ENCODE measurements around the gene GNB2.
"Not testable (repeated sequence)": the region's sequence is repeated elsewhere in the genome, so short reads cannot be mapped to it uniquely, and the experiment has no call there.

Gene GNB2

DNA sequence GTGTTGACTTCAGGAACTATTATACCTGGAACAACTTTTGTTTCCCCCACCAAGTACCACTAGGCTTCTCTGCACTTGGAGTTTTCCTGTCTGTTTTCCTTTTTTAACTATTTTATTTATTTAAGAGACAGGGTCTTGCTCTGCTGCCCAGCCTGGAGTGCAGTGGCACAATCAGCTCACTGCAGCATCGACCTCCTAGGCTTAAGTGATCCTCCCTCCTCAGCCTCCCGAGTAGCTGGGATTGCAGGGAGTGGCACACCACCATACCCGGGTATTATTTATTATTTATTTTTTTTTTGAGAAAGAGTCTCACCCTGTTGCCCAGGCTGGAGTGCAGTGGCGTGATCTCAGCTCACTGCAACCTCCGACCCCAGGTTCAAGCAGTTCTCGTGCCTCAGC is 22.6 kb downstream of the GNB2 start:
- no peak for DNase-seq (ENCODE audit: low read depth)

DNA sequence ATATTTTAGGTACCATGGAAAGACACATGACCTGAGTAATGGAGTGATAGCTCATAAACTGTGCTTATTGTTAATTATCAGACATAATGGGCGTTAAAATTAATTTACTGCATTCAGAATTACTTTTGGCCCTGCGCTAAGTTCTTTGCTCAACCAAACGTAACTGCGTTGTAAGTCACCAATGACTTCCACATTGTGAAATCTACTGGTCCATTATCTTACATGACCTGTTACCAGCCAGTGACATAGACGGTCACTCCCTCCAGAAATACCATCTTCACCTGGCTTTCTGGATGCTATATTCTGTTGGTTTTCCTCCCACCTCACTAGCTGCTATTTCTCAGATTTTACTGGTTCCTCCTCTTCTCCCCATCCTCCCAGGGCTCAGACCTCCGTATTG is 25.5 kb downstream of the GNB2 start:
- DNase-seq (ENCODE audit: low read depth) = no peak

DNA sequence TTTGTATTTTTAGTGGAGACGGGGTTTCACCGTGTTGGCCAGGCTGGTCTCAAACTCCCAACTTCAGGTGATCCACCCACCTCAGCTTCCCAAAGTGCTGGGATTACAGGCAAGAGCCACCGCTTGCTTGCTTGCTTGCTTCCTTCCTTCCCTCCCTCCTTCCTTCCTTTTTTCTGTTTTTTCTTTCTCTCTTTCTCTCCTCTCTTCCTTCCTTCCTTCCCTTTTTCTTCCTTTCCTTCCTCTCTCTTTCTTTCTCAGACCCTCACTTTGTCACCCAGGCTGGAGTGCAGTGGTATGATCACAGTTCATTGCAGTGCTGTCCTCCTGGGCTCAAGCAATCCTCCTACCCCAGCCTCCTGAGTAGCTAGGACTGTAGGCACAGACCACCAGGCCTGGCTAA is 27.5 kb downstream of the GNB2 start:
- not testable (repeated sequence) for DNase-seq (ENCODE audit: low read depth)

DNA sequence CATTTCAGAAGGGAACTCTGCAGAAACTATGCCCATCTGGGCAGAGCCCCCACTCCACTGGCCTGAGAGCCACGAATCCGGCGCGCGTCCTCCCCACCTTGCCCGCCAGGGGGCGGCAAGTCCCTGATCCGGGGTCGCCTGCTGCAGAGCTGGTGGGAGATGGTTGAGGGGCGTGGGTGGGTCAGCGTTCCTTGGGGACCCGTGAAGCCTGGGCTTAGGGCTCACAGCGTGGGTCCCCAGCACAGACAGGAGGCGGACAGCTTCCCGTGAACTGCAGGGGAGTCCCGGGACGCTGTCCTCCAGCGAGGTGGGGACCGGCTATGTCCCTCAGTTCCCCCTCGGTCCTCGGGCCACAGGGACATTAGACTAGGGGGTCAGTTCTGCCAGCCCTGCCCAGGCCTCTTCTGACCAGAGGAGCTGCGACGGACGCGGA is 31.8 kb downstream of the GNB2 start:
- peak; percentile 38 for DNase-seq (ENCODE audit: low read depth)

DNA sequence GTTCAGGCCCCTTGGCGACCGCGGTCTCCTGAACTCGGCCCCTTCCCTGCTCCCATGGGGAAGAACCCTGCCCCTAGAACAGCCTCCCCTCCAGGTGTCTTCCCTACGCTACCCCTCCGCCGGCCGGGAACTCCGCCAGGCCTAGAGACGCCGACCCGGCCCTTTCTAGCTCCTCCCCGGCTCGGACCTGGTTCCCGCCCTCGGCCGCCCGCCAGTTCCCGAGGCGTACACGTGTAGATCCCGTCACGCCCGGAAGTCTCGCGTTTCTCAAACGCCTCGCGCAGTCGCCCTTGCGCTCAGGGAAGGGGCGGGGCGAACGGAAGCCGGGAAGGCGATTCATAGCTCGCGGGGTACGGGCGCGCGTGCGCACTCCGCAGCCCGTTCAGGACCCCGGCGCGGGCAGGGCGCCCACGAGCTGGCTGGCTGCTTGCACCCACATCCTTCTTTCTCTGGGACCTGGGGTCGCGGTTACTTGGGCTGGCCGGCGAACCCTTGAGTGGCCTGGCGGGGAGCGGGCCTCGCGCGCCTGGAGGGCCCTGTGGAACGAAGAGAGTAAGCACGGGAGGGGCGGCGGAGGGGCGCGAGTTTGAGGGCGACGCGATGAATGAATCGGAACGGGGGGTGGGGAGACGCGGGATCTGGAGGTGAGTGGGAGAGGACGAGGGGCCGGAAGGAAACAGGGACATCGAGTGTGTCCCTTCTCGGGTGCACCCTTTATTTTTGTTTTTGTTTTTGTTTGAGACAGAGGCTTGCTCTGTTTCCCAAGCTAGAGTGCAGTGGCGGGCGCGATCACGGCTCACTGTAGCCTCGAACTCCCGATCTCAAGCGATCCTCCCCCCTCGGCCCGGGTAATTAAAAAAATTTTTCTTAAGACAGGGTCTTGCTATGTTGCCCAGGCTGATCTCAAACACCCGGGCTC is 32.5 kb downstream of the GNB2 start, which contains the start of gene POP7:
Gene POP7 (plus strand): TSS at position 369 of the 919 bp plus-strand sequence. CDS start 710 bp downstream, outside the sequence.
- peak; percentile 94 for DNase-seq (ENCODE audit: low read depth)

DNA sequence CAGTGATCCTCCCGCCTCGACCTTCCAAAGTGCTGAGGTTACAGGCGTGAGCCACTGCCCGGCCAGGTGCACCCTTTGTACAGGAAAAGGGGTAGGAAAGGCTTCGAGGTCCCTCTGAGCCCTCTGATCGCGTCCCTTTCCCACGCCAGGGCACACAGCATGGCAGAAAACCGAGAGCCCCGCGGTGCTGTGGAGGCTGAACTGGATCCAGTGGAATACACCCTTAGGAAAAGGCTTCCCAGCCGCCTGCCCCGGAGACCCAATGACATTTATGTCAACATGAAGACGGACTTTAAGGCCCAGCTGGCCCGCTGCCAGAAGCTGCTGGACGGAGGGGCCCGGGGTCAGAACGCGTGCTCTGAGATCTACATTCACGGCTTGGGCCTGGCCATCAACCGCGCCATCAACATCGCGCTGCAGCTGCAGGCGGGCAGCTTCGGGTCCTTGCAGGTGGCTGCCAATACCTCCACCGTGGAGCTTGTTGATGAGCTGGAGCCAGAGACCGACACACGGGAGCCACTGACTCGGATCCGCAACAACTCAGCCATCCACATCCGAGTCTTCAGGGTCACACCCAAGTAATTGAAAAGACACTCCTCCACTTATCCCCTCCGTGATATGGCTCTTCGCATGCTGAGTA is 33.3 kb downstream of the GNB2 start:
- DNase-seq (ENCODE audit: low read depth) = no peak

DNA sequence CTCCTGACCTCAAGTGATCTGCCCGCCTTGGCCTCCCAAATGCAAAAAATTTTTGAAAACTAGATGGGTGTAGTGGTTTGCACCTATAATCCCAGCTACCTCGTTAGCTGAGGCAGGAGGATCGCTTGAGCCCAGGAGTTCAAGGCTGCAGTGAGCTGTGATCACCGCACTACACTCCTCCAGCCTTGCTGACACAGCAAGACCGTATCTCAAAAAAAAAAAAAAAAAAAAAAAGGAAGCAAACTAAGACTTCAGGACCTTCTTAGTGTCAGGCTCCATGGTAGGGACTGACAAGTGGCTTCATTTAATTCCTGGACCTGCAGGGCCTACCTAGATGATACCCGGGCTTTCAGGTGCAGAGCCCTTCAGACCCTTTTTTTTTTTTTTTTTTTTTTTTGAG is 34.9 kb downstream of the GNB2 start:
- no peak for DNase-seq (ENCODE audit: low read depth)

DNA sequence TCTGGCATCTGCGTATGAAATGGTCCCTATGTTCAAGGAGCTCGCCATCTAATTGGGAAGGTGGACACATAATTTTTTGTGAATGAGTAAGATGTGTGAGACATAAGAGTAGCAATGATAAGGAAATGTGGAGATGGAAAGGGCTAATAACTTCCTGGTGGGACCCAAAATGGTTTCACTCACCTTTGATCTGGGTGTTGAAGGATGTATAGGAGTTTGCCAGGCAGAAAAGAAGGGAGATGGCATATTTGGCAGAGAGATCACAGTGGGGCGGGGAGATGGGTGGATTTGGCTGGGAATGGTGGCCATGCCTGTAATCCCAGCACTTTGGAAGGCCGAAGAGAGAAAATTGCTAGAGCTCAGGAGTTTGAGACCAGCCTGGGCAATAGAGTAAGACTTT is 36.9 kb downstream of the GNB2 start:
- no peak for DNase-seq (ENCODE audit: low read depth)

DNA sequence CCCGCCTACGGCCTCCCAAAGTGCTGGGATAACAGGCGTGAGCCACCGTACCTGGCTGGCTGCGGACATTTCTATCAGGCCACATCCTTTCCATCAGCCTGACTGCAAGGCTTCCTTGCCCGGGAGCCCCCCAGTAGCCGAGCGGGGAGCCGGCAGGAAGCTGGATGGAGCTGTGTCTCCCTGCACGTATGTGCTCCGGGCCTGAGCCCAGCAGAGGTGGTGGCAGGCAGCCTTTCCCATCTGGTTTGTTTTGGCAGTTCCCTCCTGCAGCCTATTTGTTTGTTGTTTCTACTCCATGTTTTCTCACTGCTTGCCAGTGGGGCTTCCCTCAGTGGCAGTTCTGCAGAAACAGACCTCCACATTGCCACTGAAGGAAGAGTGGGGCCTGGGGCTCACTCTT is 37.8 kb downstream of the GNB2 start:
- no peak for DNase-seq (ENCODE audit: low read depth)

DNA sequence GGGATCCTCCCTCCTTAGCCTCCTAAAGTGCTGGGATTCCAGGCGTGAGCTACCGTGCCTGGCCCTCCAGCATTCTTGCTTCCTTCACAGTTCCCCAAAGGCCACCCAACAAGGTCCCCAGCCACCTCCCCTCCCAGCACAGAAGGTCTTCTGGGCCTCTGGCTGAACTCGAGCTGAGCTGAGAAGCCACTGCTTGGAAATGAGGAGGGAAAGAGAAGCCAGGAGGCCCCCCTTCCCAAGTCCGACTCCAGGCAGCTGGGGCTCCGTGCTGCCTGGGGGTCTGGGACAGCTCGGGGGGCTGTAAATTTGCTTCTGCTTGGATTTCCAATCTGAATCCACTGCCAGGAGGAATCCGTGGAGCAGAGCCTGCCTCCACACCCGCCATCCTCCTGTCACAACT is 41.2 kb downstream of the GNB2 start:
- no peak for DNase-seq (ENCODE audit: low read depth)

DNA sequence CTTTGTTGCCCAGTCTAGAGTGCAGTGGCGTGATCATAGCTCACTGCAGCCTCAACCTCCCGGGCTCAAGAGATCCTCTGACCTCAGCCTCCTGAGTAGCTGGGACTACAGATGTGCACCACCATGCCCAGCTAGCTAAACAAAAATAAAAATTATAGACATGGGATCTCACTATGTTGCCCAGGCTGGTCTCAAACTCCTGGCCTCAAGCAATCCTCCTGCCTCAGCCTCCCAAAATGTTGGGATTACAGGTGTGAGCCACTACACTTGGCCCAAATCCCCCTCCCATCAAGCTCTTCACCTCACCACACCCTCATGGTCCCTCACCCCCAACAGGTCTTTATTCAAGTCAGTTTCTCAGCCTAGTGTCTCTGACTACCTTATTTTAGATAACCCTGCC is 43.5 kb downstream of the GNB2 start:
- not testable (repeated sequence) for DNase-seq (ENCODE audit: low read depth)

DNA sequence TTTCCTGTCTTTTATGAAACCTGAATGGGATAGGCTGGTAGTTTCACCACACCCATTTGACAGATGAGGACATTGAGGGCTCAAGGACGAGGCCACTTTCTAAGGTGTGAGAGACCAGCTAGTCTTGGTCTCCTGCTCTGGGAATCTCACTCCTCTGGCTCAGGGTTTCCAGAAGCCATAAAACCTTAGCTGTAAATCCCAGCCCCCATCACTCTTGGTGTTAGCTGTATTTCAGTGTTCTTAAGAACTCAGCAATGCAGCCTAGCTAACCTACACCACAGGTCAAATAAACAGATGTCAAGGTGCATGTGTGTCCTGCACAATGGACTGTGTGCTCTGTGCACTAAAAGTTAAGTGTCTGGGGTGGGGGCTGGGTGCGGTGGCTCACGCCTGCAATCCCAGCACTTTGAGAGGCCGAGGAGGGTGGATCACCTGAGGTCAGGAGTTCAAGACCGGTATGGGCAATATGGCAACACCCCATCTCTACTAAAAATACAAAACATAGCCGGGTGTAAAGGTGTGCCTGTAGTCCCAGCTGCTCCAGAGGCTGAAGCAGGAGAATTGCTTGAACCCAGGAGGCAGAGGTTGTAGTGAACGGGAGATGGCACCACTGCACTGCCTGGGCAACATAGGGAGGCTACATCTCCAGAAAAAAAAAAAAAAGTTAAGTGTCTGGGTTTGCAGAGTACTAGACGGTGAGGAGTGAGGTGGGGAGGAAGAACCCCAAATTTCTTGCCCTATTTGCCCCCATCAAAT is 46.2 kb downstream of the GNB2 start:
- DNase-seq (ENCODE audit: low read depth) = peak; percentile 32

DNA sequence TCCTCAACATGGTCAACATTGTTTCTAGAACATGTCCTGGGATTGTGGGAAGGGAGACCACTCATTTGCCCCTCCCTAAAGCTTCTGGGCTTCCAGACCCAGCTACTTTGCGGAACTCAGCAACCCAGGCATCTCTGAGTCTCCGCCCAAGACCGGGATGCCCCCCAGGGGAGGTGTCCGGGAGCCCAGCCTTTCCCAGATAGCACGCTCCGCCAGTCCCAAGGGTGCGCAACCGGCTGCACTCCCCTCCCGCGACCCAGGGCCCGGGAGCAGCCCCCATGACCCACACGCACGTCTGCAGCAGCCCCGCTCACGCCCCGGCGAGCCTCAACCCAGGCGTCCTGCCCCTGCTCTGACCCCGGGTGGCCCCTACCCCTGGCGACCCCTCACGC is 46.7 kb downstream of the GNB2 start, which contains the start of gene EPO:
Gene EPO (plus strand): TSS at position 190 of the 392 bp plus-strand sequence. CDS start 513 bp downstream, outside the sequence.
- no peak for DNase-seq (ENCODE audit: low read depth)

DNA sequence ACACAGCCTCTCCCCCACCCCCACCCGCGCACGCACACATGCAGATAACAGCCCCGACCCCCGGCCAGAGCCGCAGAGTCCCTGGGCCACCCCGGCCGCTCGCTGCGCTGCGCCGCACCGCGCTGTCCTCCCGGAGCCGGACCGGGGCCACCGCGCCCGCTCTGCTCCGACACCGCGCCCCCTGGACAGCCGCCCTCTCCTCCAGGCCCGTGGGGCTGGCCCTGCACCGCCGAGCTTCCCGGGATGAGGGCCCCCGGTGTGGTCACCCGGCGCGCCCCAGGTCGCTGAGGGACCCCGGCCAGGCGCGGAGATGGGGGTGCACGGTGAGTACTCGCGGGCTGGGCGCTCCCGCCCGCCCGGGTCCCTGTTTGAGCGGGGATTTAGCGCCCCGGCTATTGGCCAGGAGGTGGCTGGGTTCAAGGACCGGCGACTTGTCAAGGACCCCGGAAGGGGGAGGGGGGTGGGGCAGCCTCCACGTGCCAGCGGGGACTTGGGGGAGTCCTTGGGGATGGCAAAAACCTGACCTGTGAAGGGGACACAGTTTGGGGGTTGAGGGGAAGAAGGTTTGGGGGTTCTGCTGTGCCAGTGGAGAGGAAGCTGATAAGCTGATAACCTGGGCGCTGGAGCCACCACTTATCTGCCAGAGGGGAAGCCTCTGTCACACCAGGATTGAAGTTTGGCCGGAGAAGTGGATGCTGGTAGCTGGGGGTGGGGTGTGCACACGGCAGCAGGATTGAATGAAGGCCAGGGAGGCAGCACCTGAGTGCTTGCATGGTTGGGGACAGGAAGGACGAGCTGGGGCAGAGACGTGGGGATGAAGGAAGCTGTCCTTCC is 47.3 kb downstream of the GNB2 start:
- no peak for DNase-seq (ENCODE audit: low read depth)

DNA sequence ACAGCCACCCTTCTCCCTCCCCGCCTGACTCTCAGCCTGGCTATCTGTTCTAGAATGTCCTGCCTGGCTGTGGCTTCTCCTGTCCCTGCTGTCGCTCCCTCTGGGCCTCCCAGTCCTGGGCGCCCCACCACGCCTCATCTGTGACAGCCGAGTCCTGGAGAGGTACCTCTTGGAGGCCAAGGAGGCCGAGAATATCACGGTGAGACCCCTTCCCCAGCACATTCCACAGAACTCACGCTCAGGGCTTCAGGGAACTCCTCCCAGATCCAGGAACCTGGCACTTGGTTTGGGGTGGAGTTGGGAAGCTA is 47.9 kb downstream of the GNB2 start:
- no peak for DNase-seq (ENCODE audit: low read depth)

DNA sequence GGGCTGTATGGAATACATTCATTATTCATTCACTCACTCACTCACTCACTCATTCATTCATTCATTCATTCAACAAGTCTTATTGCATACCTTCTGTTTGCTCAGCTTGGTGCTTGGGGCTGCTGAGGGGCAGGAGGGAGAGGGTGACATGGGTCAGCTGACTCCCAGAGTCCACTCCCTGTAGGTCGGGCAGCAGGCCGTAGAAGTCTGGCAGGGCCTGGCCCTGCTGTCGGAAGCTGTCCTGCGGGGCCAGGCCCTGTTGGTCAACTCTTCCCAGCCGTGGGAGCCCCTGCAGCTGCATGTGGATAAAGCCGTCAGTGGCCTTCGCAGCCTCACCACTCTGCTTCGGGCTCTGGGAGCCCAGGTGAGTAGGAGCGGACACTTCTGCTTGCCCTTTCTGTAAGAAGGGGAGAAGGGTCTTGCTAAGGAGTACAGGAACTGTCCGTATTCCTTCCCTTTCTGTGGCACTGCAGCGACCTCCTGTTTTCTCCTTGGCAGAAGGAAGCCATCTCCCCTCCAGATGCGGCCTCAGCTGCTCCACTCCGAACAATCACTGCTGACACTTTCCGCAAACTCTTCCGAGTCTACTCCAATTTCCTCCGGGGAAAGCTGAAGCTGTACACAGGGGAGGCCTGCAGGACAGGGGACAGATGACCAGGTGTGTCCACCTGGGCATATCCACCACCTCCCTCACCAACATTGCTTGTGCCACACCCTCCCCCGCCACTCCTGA is 49.1 kb downstream of the GNB2 start:
- DNase-seq (ENCODE audit: low read depth) = no peak

DNA sequence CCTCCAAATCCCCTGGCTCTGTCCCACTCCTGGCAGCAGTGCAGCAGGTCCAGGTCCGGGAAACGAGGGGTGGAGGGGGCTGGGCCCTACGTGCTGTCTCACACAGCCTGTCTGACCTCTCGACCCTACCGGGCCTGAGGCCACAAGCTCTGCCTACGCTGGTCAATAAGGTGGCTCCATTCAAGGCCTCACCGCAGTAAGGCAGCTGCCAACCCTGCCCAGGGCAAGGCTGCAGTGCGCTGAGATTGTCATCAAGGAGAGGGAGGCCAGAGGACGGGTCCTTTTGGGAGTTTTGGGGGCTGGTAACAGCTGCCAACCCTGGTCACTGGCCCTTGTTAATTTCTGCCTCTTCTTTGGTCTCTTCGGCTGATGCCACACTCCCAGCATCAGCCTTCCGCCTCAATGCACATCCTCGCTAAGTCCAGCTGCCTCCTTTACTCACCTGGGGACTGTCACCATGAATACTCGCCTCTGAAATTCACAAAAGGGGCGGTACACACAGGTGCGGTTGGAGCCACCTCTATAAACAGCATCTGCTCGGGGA is 50.3 kb downstream of the GNB2 start:
- DNase-seq (ENCODE audit: low read depth) = no peak

DNA sequence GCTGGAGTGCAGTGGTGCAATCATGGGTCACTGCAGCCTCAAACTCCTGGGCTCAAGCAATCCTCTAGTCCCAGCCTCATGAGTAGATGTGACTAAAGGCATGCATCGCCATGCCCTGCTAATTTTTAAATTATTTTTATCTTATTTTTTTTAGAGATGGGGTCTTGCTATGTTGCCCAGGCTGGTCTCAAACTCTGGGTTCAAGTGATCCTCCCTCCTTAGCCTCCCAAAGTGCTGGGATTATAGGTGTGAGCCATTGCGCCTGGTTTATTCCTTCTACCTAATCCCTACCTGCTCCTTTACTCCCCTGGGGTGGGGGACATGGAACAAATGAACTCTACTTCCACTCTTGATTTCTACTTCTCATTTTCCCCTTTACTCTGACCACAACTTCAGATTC is 50.8 kb downstream of the GNB2 start:
- not testable (repeated sequence) for DNase-seq (ENCODE audit: low read depth)

DNA sequence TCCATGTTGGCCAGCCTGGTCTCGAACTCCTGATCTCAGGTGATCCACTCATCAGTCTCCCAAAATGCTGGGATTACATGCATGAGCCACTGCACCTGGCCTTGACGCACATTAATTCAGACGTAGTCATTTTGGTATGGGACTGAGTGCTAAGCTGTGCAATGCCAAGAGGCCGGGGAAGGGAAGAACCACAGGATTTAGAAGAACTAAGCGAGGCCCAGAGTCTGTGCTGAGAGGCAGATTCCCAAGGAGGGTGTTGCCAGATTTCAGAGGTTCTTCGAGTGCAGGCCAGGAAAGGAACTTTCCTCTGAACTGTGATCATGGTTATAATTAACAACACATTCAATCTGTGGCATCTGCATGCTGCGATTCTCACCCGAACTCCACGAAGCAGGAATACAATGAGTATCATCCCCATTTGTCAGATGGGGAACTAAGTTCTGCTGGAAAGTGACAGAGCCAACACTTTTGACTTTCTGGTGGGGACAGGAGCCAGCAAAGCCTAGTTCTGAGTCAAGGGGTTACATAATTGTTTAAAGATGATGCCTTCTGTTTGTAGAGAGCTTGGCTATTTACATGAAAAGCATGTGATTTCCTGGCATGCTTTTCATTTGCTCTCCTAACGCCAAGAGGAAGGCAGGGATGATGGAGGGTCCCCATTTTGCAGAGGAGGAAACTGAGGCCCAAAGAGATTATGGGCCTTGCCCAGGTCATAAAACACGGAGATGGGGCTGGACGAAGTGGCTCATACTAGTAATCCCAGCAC is 53.6 kb downstream of the GNB2 start:
- peak; percentile 91 for DNase-seq (ENCODE audit: low read depth)

DNA sequence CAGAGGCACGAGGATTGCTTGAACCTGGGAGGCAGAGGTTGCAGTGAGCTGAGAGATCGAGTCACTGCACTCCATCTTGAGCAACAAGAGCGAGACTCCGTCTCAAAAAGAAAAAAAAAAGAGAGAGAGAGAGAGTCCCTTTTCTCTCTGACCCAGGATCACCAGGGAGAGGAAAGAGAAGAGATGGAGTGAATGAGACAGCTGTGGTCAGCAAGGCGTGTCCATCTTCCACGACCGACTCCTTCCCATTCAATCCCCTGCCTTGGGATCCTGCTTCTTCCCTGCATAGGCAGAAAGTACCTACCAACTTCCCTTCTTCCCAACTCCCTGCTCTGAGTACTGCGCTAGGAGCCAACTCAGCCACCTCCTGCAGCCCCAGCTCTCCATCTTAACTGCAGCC is 54.7 kb downstream of the GNB2 start:
- no peak for DNase-seq (ENCODE audit: low read depth)
